HepG2 (cell line): ENCODE data around the gene ADGRG6. TPM values are rescaled to one million over a fixed set of nuclear protein-coding genes. Genes with fewer than 3 reads are reported as not detected.

ENCODE experiments used
- ATAC-seq: fragments of 200-7000 bp; cut with Tn5 transposase; 3 replicates; pipeline ENCODE4 v1.9.1; 2020; ENCODE audit warnings: mild to moderate bottlenecking, moderate library complexity
- BruUV-seq: library from RNA; stranded (reverse); fragments of 400-500 nt; replicated peaks from 2 replicates; lab custom pipeline; 2021; lab: Mats Ljungman, UMichigan
- CTCF ChIA-PET: fragments of 300-600 bp; formaldehyde crosslinking; extraction: SDS; loops from one replicate; lab custom pipeline; 2021; ENCODE audit warnings: low total read pairs, inconsistent platforms, low intra/inter-chr PET ratio; lab: Yijun Ruan, JAX
- POLR2A ChIA-PET: fragments of 350-600 bp; sonication (Branson Sonifier 250); formaldehyde crosslinking; loops from one replicate; lab custom pipeline; 2020; ENCODE audit warnings: antibody characterized with exemption, inconsistent platforms; lab: Yijun Ruan, JAX
- DNase-seq: peaks from one replicate; pipeline ENCODE4 v3.0.0-alpha.2; 2015; ENCODE audit warnings: low spot score
- FAIRE-seq: peaks from 3 replicates; lab custom pipeline; 2011; peaks lifted over from hg19 to GRCh38; lab: Jason Lieb, UNC
- H2AFZ ChIP-seq: one replicate; pipeline ENCODE4 v1.6.1; 2011; ENCODE audit warnings: low read length, inconsistent platforms
- H3K27ac ChIP-seq: fragments of 300-600 bp; 3 replicates; pipeline ENCODE4 v1.8.0; 2011; ENCODE audit warnings: mixed run types, mild to moderate bottlenecking, mixed read lengths, low read length, inconsistent platforms; ENCODE audit not compliant: insufficient read depth; ENCODE audit errors: extremely low read length
- H3K27me3 ChIP-seq, 2 experiments: fragments of 200-600 bp in 1 of 2; 2 replicates in 1 of 2; 3 replicates in 1 of 2; pipeline versions ENCODE4 v1.6.0 to v1.8.0; 2011; ENCODE audit warnings: low read length in 2 of 2, mild to moderate bottlenecking in 2 of 2, moderate library complexity in 2 of 2, inconsistent platforms in 1 of 2; ENCODE audit not compliant: insufficient read depth in 2 of 2, control insufficient read depth in 1 of 2
- H3K36me3 ChIP-seq, 2 experiments: fragments of 200-600 bp in 1 of 2; replicated peaks in 1 of 2; 2 replicates in 1 of 2; 3 replicates in 1 of 2; pipeline versions ENCODE4 v1.5.1 to v1.8.0; 2011; ENCODE audit warnings: low read length in 2 of 2, inconsistent platforms in 1 of 2; ENCODE audit not compliant: insufficient read depth in 2 of 2, control insufficient read depth in 1 of 2
- H3K4me1 ChIP-seq: 2 replicates; pipeline ENCODE4 v1.5.1; 2012; ENCODE audit warnings: low read length, inconsistent platforms; ENCODE audit not compliant: insufficient read depth
- H3K4me2 ChIP-seq: 2 replicates; pipeline ENCODE4 v1.6.0; 2011; ENCODE audit warnings: low read depth, low read length, inconsistent platforms
- H3K4me3 ChIP-seq, 3 experiments: fragments of 200-600 bp in 1 of 3; sonication (generic), shearing (Covaris generic) in 1 of 3; replicated peaks in 1 of 3; 2 replicates each; pipeline ENCODE4 v1.5.1; 2011 to 2016; ENCODE audit warnings: low read length in 3 of 3, inconsistent platforms in 2 of 3, low read depth in 2 of 3, mild to moderate bottlenecking in 2 of 3, control low read depth in 1 of 3, mixed read lengths in 1 of 3; ENCODE audit not compliant: insufficient read depth in 1 of 3
- H3K79me2 ChIP-seq: one replicate; pipeline ENCODE4 v1.6.1; 2011; ENCODE audit warnings: low read length, inconsistent platforms; ENCODE audit not compliant: insufficient read depth
- H3K9ac ChIP-seq: 2 replicates; pipeline ENCODE4 v1.6.0; 2011; ENCODE audit warnings: mild to moderate bottlenecking, low read depth, low read length, inconsistent platforms; ENCODE audit not compliant: insufficient read depth
- H3K9me3 ChIP-seq: 2 replicates; pipeline ENCODE4 v1.5.1; 2012; ENCODE audit warnings: mild to moderate bottlenecking, low read length
- H4K20me1 ChIP-seq: 2 replicates; pipeline ENCODE4 v1.6.0; 2011; ENCODE audit warnings: inconsistent platforms, mild to moderate bottlenecking, low read length, moderate library complexity; ENCODE audit not compliant: insufficient read depth
- ARNT ChIP-seq: fragments of 450-650 bp; IDR thresholded peaks from 2 replicates; pipeline ENCODE4 v1.6.1; 2017
- POLR2G ChIP-seq: fragments of 200-400 bp; formaldehyde crosslinking; IDR thresholded peaks from 2 replicates; pipeline ENCODE4 v1.6.1; 2018; ENCODE audit warnings: mild to moderate bottlenecking, low read depth, low read length, moderate library complexity
- RBM22 ChIP-seq: fragments of 200-400 bp; formaldehyde crosslinking; optimal IDR thresholded peaks from 2 replicates; pipeline ENCODE3; 2017; ENCODE audit warnings: mild to moderate bottlenecking, low read length, moderate library complexity
- SMAD3 ChIP-seq: sonication (generic); formaldehyde crosslinking; IDR thresholded peaks from 2 replicates; pipeline ENCODE4 v1.4.0; 2020; ENCODE audit warnings: missing genetic modification reagents
- ZNF230 ChIP-seq: sonication (generic); formaldehyde crosslinking; IDR thresholded peaks from 2 replicates; pipeline ENCODE4 v1.4.0; 2020; ENCODE audit warnings: mild to moderate bottlenecking, missing genetic modification reagents
- ZNF629 ChIP-seq: sonication (generic); formaldehyde crosslinking; conservative IDR thresholded peaks from 2 replicates; pipeline ENCODE4 v1.5.0; 2020; ENCODE audit warnings: missing genetic modification reagents
- WGBS: methylation state at CpG from one replicate; pipeline ENCODE4 v1.1.6; 2017; ENCODE audit warnings: low lambda C conversion rate; 5-methylcytosine and 5-hydroxymethylcytosine counted together
- in situ Hi-C: cut with HindIII; loops from 2 replicates; pipeline ENCODE4 v1.10.0; 2017; ENCODE audit warnings: low pct_unique_long_range_greater_than_20kb; ENCODE audit not compliant: extremely low pct_ligation_motif_present
- intact Hi-C: fragments of 100-400 bp; cut with micrococcal nuclease; formaldehyde crosslinking; loops from one replicate; pipeline ENCODE4 v1.10.0; 2022; ENCODE audit not compliant: unreplicated experiment
- polyA plus RNA-seq, 8 experiments: library from polyadenylated mRNA; depleted of rRNA in 3 of 8; stranded (reverse) in 7 of 8; unstranded in 1 of 8; fragments of >200 nt; fragmentation: Illumina TruSeq in 4 of 8; extraction: Trizol in 4 of 8; gene quantifications; 2 replicates each; pipeline versions ENCODE4 v1.2.1 to v1.2.3, GENCODE V29; 2011 to 2016; ENCODE audit warnings: low read depth in 4 of 8, missing spikeins in 1 of 8, mixed read lengths in 1 of 8; ENCODE audit not compliant: insufficient read depth in 1 of 8
- total RNA-seq, 5 experiments: library from RNA; depleted of rRNA; stranded (reverse); fragments of >200 nt; fragmentation: Illumina TruSeq; extraction: Trizol; gene quantifications; 2 replicates each; pipeline ENCODE4 v1.2.3, GENCODE V29; 2016; ENCODE audit warnings: low read depth in 1 of 5
- TF ChIP-seq, protein P1 (sequence below): sonication (generic); formaldehyde crosslinking; IDR thresholded peaks from 2 replicates; pipeline ENCODE4 v1.5.0; 2020; ENCODE audit warnings: mild to moderate bottlenecking, low read depth, missing genetic modification reagents, borderline replicate concordance
- TF ChIP-seq, protein P2 (sequence below): sonication (generic); formaldehyde crosslinking; IDR thresholded peaks from 2 replicates; pipeline ENCODE4 v1.8.0; 2022; ENCODE audit warnings: mild to moderate bottlenecking, missing genetic modification reagents; ENCODE audit not compliant: insufficient replicate concordance

ADGRG6 gene
- total and polyA plus RNA-seq, 2 of the 13 experiments (the other 11 are each of a cell fraction or from before 2014, with no cell fraction given) = 129 to 249 TPM

DNA sequence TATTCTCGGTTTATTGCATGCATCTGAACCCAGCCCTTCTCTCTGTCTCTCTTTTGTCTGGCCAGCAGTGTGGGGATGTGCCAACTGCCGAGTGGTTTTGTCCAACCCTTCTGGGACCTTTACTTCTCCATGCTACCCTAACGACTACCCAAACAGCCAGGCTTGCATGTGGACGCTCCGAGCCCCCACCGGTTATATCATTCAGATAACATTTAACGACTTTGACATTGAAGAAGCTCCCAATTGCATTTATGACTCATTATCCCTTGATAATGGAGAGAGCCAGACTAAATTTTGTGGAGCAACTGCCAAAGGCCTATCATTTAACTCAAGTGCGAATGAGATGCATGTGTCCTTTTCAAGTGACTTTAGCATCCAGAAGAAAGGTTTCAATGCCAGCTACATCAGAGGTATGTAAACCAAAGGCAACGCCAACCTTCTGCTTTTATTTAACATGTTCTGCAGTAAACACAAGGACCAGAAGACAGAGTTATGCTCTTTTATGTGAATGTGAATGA is 65.8 kb downstream of the ADGRG6 start:
- 97% methylated on average over 9 of the region's 9 CpGs for WGBS
- ChIA-PET POLR2A (no interaction called here), CTCF (no interaction called here)
- DNase-seq = no peak
- no TSS peak for BruUV-seq
- Histone ChIP-seq H3K79me2 (peaks cover 89% of the 10 kb centered on the region), H3K4me2 (no peak overlapping the region), H3K9me3 (no peaks in the 10 kb centered on the region), H3K4me1 (peaks cover 19% of the 10 kb centered on the region), H3K36me3 (peaks cover 13 to 34% of the 10 kb centered on the region in 2 experiments), H3K4me3 (no peak overlapping the region), H3K9ac (no peak overlapping the region), H2AFZ (no peak overlapping the region), H3K27ac (no peak overlapping the region), H4K20me1 (0 out of 2 replicates have a peak, but pooled peaks cover 4% of the 10 kb centered on the region), H3K27me3 (no peaks in the 10 kb centered on the region)
- FAIRE-seq = no peak
- in situ Hi-C loops (no loop called here), intact Hi-C loops (no loop called here)
- peak; percentile 29; the same call in 1 of the 2 replicates for TF ChIP-seq POLR2G
- no peak for TF ChIP-seq ZNF230 (CRISPR knock-in tag)
- no peak for TF ChIP-seq SMAD3 (CRISPR knock-in tag)
- TF ChIP-seq, protein P1, sequence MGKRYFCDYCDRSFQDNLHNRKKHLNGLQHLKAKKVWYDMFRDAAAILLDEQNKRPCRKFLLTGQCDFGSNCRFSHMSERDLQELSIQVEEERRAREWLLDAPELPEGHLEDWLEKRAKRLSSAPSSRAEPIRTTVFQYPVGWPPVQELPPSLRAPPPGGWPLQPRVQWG (CRISPR knock-in tag) = no peak
- no peak for TF ChIP-seq ARNT
- TF ChIP-seq RBM22 = peak; percentile 93
- no peak for ATAC-seq

DNA sequence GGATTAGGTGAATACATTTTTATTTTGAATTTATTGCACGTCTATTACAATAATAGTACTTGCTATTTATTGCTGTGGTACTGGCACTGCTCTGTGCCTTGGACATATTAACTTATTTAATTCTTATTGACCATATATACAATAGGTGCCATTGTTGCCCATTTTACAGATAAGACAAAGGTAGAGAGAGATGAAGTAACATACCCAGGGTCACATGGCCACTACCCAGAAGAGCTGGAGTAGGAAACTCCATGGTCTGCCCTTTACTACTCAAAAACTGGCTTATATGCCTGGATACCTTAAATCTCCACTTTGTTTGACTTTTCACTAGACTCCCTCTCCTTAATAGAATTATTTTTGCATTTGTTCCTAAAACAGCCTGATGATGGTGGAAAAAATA is 67.5 kb downstream of the ADGRG6 start:
- Histone ChIP-seq H3K27me3 (no peaks in the 10 kb centered on the region), H3K36me3 (peaks cover 14 to 40% of the 10 kb centered on the region in 2 experiments), H3K4me1 (peaks cover 35% of the 10 kb centered on the region), H3K79me2 (peaks cover 88% of the 10 kb centered on the region), H4K20me1 (0 out of 2 replicates have a peak, but pooled peaks cover 4% of the 10 kb centered on the region), H3K27ac (no peak overlapping the region), H2AFZ (no peak overlapping the region), H3K9me3 (no peaks in the 10 kb centered on the region), H3K4me3 (no peak overlapping the region), H3K9ac (no peak overlapping the region), H3K4me2 (no peak overlapping the region)
- 100% methylated on average over 1 of the region's 1 CpG for WGBS
- BruUV-seq = no TSS peak
- ChIA-PET POLR2A (no interaction called here), CTCF (no interaction called here)
- intact Hi-C loops = no loop called here
- DNase-seq (no peak), ATAC-seq (no peak), FAIRE-seq (no peak)
- in situ Hi-C loops = no loop called here
- TF ChIP-seq RBM22 = peak; percentile 62
- TF ChIP-seq ZNF629 (CRISPR knock-in tag) = peak; percentile 79
- TF ChIP-seq, protein P2, sequence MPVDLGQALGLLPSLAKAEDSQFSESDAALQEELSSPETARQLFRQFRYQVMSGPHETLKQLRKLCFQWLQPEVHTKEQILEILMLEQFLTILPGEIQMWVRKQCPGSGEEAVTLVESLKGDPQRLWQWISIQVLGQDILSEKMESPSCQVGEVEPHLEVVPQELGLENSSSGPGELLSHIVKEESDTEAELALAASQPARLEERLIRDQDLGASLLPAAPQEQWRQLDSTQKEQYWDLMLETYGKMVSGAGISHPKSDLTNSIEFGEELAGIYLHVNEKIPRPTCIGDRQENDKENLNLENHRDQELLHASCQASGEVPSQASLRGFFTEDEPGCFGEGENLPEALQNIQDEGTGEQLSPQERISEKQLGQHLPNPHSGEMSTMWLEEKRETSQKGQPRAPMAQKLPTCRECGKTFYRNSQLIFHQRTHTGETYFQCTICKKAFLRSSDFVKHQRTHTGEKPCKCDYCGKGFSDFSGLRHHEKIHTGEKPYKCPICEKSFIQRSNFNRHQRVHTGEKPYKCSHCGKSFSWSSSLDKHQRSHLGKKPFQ (CRISPR knock-in tag) = no peak
